GM23248 (cell line): ENCODE results near the gene CROCC2. TPM values are rescaled to one million over a fixed set of nuclear protein-coding genes. Genes with fewer than 3 reads are reported as not detected.

Experiments
- DNase-seq: peaks from one replicate; pipeline ENCODE4 v3.0.0-alpha.2; 2015
- H2AFZ ChIP-seq: fragments of 200-600 bp; sonication (generic); 2 replicates; pipeline ENCODE4 v1.6.1; 2016; ENCODE audit warnings: antibody characterized with exemption
- H3F3A ChIP-seq: fragments of 200-600 bp; sonication (generic); 2 replicates; pipeline ENCODE4 v1.6.1; 2016; ENCODE audit warnings: mild to moderate bottlenecking, antibody characterized with exemption, mixed run types; ENCODE audit not compliant: insufficient read depth
- H3K27ac ChIP-seq: fragments of 200-600 bp; sonication (generic); 2 replicates; pipeline ENCODE4 v1.5.1; 2016; ENCODE audit warnings: mild to moderate bottlenecking
- H3K27me3 ChIP-seq: fragments of 200-600 bp; sonication (generic); replicated peaks from 2 replicates; pipeline ENCODE4 v1.6.1; 2016; ENCODE audit warnings: mild to moderate bottlenecking; ENCODE audit not compliant: insufficient read depth
- H3K36me3 ChIP-seq: fragments of 200-600 bp; sonication (generic); 2 replicates; pipeline ENCODE4 v1.6.1; 2016; ENCODE audit warnings: low read depth, mild to moderate bottlenecking
- H3K4me1 ChIP-seq: fragments of 200-600 bp; sonication (generic); 2 replicates; pipeline ENCODE4 v1.6.1; 2016; ENCODE audit warnings: mild to moderate bottlenecking; ENCODE audit not compliant: insufficient read depth
- H3K4me2 ChIP-seq: fragments of 200-600 bp; sonication (generic); one replicate; pipeline ENCODE4 v1.6.1; 2016; ENCODE audit warnings: mild to moderate bottlenecking; ENCODE audit not compliant: unreplicated experiment
- H3K4me3 ChIP-seq: fragments of 200-600 bp; sonication (generic); 2 replicates; pipeline ENCODE4 v1.5.1; 2016; ENCODE audit warnings: mild to moderate bottlenecking
- H3K79me2 ChIP-seq: fragments of 200-600 bp; sonication (generic); 2 replicates; pipeline ENCODE4 v1.6.1; 2016; ENCODE audit warnings: mild to moderate bottlenecking; ENCODE audit not compliant: insufficient read depth
- H3K9ac ChIP-seq: fragments of 200-600 bp; sonication (generic); 2 replicates; pipeline ENCODE4 v1.6.1; 2016; ENCODE audit warnings: mild to moderate bottlenecking
- H3K9me2 ChIP-seq: fragments of 200-600 bp; sonication (generic); 2 replicates; pipeline ENCODE4 v1.6.1; 2016; ENCODE audit warnings: mixed run types, mild to moderate bottlenecking, moderate library complexity; ENCODE audit not compliant: insufficient read depth
- H3K9me3 ChIP-seq: fragments of 200-600 bp; sonication (generic); one replicate; pipeline ENCODE4 v1.6.1; 2017; ENCODE audit warnings: low read depth
- H4K20me1 ChIP-seq: fragments of 200-600 bp; sonication (generic); 2 replicates; pipeline ENCODE4 v1.6.0; 2016; ENCODE audit not compliant: insufficient read depth
- EZH2 ChIP-seq: fragments of 200-600 bp; sonication (generic); IDR thresholded peaks from 2 replicates; pipeline ENCODE4 v1.6.1; 2018; ENCODE audit warnings: antibody characterized with exemption, mild to moderate bottlenecking; ENCODE audit not compliant: insufficient read depth, poor library complexity, severe bottlenecking
- EZH2phosphoT487 ChIP-seq: fragments of 200-600 bp; sonication (generic); IDR thresholded peaks from 2 replicates; pipeline ENCODE4 v1.6.1; 2018; ENCODE audit warnings: antibody characterized with exemption, moderate library complexity, mild to moderate bottlenecking, low read depth; ENCODE audit not compliant: insufficient read depth
- WGBS, 2 experiments: methylation state at CpG; one replicate each; pipeline ENCODE4 v1.1.6; 2015 to 2017; ENCODE audit warnings: low lambda C conversion rate in 2 of 2, low coverage in 1 of 2; ENCODE audit errors: missing lambda C conversion rate in 2 of 2; 5-methylcytosine and 5-hydroxymethylcytosine counted together
- in situ Hi-C: fragments of 300-500 bp; cut with MboI; formaldehyde crosslinking; loops from 2 replicates; pipeline ENCODE4 v1.15.0; 2020
- polyA plus RNA-seq: library from polyadenylated mRNA; unstranded; fragments of >200 nt; fragmentation: Nextera tagmentation; extraction: Ambion mirVana; gene quantifications from 2 replicates; pipeline ENCODE4 v1.2.1, GENCODE V29; 2016
- total RNA-seq: library from RNA; depleted of rRNA; stranded (reverse); fragments of >200 nt; shearing (Covaris generic); gene quantifications from 2 replicates; pipeline ENCODE4 v1.2.3, GENCODE V29; 2014

CROCC2 gene
- total and polyA plus RNA-seq, 2 experiments from 2014 or later, result under 0.01 TPM; not detected in 1

DNA sequence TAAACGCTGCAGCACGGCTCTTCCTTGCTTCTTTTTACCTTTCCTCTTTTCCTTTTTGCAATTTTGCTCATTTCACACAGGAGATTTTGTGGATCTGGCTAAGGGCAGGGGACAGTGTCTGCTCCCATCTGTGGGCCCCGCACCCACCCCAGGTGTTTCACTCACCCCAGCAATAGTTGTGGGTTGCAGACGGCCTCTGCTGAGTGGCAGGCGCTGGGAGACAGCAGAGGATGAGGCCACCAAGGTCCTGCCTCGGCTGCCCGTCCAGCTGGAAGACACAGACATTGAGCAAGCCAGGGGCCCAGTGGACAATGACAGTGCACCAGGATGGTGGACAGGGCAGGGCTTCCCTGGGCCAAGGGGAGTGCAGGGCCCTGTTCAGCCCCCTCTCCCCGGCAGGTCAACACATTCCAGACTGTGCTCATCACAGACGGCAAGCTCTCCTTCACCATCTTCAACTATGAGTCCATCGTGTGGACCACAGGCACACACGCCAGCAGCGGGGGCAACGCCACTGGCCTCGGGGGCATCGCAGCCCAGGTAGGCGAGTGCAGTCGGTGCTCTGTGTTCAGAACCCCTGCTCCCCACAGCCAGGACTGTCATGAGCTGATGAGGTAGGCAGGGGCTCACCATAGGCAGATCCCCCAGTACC is 127.3 kb downstream of the CROCC2 start:
- no peak overlapping the region for H3K4me3 ChIP-seq

DNA sequence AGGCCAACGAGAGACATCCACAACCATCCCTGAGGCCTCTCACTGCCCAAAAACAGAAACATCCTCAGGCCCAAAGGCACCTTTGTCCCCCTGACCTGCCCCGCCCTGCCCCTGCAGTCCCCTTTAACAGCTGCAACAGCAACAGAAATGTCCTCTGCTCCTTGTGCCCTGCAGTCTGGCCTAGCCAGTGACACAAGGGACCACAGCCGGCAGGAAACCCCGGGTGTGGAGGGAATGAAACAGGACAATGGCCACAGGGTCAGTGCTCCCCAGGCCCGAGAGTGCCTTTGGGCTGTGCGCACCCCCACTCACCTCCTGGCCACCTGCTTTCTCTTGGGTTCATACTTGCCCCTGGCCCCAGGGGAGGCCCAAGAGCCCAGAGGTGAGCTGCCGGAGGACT is 127.9 kb downstream of the CROCC2 start:
- Histone ChIP-seq H3K27ac (no peak overlapping the region), H3K36me3 (no peaks in the 10 kb centered on the region), H4K20me1 (no peaks in the 10 kb centered on the region), H3K9me2 (no peaks in the 10 kb centered on the region), H3K9ac (no peak overlapping the region), H3K9me3 (no peaks in the 10 kb centered on the region), H3K4me3 (no peak overlapping the region), H3K79me2 (peaks cover 11% of the 10 kb centered on the region; the same call in 1 of the 2 replicates), H2AFZ (no peak overlapping the region), H3F3A (no peaks in the 10 kb centered on the region), H3K27me3 (no peaks in the 10 kb centered on the region), H3K4me1 (no peaks in the 10 kb centered on the region), H3K4me2 (no peak overlapping the region)
- DNase-seq, result no peak
- in situ Hi-C loops, result no loop called here
- WGBS, 2 experiments, result 86 to 90% methylated on average over 6 to 7 of the region's 7 CpGs
- TF ChIP-seq EZH2phosphoT487 (no peak), EZH2 (no peak)

More for the DNA sequence above, 127.3 kb downstream of the CROCC2 start:
- H3F3A ChIP-seq, result no peaks in the 10 kb centered on the region
- no peaks in the 10 kb centered on the region for H4K20me1 ChIP-seq
- H3K4me2 ChIP-seq, result no peak overlapping the region
- H3K27me3 ChIP-seq, result no peaks in the 10 kb centered on the region
- in situ Hi-C loops, result no loop called here
- no peak overlapping the region for H3K27ac ChIP-seq
- no peaks in the 10 kb centered on the region for H3K9me2 ChIP-seq
- H3K9ac ChIP-seq, result no peak overlapping the region
- WGBS, 2 experiments, result 86% methylated on average over 17 of the region's 17 CpGs
- no peak for DNase-seq
- H3K36me3 ChIP-seq, result no peaks in the 10 kb centered on the region
- H3K79me2 ChIP-seq, result peaks cover 16% of the 10 kb centered on the region; the same call in 1 of the 2 replicates
- no peaks in the 10 kb centered on the region for H3K9me3 ChIP-seq
- H2AFZ ChIP-seq, result no peak overlapping the region
- no peaks in the 10 kb centered on the region for H3K4me1 ChIP-seq
- TF ChIP-seq EZH2 (no peak), EZH2phosphoT487 (no peak)

DNA sequence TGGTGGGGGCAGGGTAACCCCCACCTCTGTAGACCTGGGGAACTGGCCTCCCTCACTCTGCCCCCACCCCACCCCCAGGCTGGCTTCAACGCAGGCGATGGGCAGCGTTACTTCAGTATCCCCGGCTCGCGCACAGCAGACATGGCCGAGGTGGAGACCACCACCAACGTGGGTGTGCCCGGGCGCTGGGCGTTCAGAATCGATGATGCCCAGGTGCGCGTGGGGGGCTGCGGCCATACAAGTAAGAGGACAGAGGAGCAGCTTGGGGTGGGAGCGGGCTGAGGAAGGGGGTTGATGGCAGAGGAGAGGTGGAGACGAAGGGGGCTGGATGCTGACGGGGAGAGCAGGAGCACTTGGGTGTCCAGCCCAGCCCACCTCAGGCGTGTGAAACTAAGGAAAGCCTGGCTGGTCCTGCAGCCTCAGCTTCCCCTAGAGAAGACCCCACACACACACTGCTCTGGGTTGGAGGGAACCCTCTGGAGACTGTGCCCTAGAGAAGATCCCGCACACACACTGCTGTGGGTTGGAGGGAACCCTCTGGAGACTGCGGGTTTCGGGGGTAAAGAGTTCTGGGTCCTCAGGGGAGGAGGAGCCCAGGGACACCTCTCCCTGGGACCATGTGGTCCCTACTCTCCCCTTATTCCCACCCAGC is 128.5 kb downstream of the CROCC2 start:
- Histone ChIP-seq H3K4me2 (no peak overlapping the region), H2AFZ (no peak overlapping the region), H3K9ac (no peak overlapping the region), H3K9me2 (no peaks in the 10 kb centered on the region), H3K9me3 (no peaks in the 10 kb centered on the region), H3K36me3 (no peaks in the 10 kb centered on the region), H3K4me3 (no peak overlapping the region), H3K4me1 (no peaks in the 10 kb centered on the region), H3K27me3 (no peaks in the 10 kb centered on the region), H3F3A (no peaks in the 10 kb centered on the region), H4K20me1 (no peaks in the 10 kb centered on the region), H3K79me2 (peaks cover 5% of the 10 kb centered on the region; the same call in 1 of the 2 replicates), H3K27ac (no peak overlapping the region)
- TF ChIP-seq EZH2 (no peak), EZH2phosphoT487 (no peak)
- no peak for DNase-seq
- WGBS, 2 experiments, result 88 to 90% methylated on average over 19 to 22 of the region's 22 CpGs
- in situ Hi-C loops, result no loop called here

- H4K20me1 ChIP-seq, result no peaks in the 10 kb centered on the region
- in situ Hi-C loops, result no loop called here
- no peaks in the 10 kb centered on the region for H3K36me3 ChIP-seq
- no peak overlapping the region for H3K9ac ChIP-seq
- H3K9me3 ChIP-seq, result no peaks in the 10 kb centered on the region
- TF ChIP-seq EZH2phosphoT487, result no peak
- H3K27me3 ChIP-seq, result no peaks in the 10 kb centered on the region
- H3K4me3 ChIP-seq, result no peak overlapping the region
- no peaks in the 10 kb centered on the region; the same call in 1 of the 2 replicates for H3K79me2 ChIP-seq
- no peak for DNase-seq
- H3K9me2 ChIP-seq, result no peaks in the 10 kb centered on the region
- H3K27ac ChIP-seq, result no peak overlapping the region
- H3K4me1 ChIP-seq, result no peaks in the 10 kb centered on the region
- no peaks in the 10 kb centered on the region for H3F3A ChIP-seq
- H2AFZ ChIP-seq, result no peak overlapping the region
- 83 to 86% methylated on average over 26 to 31 of the region's 31 CpGs for WGBS, 2 experiments
- H3K4me2 ChIP-seq, result no peak overlapping the region
Measured at GRCh38 chr2:241035142-241035817, 129.1 kb downstream of the CROCC2 start.
